ENCODE data around the gene UNC5A. TPM values are rescaled to one million over a fixed set of nuclear protein-coding genes. Genes with fewer than 3 reads are reported as not detected.
A peak's percentile ranks its signal among the peaks of the same experiment; 100 is the strongest.

Gene UNC5A
- total RNA-seq, 1 donor from 2014 or later = 0.41 TPM

- DNase-seq = no peak
Measured at GRCh38 chr5:176781638-176782570, 28.5 kb upstream of the UNC5A start.

GRCh38 chr5:176784218-176785165 lies 25.9 kb upstream of the UNC5A start:
- peak; percentile 82 for DNase-seq

GRCh38 chr5:176785184-176786145 lies 24.9 kb upstream of the UNC5A start:
- DNase-seq = no peak

GRCh38 chr5:176787676-176788075 lies 22.7 kb upstream of the UNC5A start:
- no peak for DNase-seq

GRCh38 chr5:176788091-176788490 lies 22.3 kb upstream of the UNC5A start:
- DNase-seq = no peak

- no peak for DNase-seq
Measured at GRCh38 chr5:176788941-176789872, 21.2 kb upstream of the UNC5A start.

GRCh38 chr5:176789873-176790615 lies 20.3 kb upstream of the UNC5A start:
- no peak for DNase-seq

DNA sequence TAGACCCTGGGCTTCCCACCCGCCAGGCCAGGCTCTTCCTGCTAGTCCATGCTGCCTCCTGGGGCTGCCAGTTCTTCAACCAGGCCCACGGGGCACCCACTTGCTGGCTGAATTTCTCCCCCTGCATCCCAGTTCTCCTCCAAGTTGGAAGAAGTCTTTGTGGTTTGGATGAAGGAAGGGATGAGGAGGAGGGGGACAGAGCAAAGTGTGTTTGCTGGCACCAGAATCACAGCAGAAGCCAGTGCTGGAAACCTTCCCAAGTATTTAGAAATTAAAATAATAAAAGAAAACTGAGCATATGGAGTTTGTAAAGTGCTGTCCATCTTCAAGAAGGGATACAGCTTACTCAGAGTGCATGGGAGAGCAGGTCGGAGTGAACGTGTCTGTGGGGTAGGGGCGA lies 19.4 kb upstream of the UNC5A start:
- DNase-seq = peak; percentile 41

DNA sequence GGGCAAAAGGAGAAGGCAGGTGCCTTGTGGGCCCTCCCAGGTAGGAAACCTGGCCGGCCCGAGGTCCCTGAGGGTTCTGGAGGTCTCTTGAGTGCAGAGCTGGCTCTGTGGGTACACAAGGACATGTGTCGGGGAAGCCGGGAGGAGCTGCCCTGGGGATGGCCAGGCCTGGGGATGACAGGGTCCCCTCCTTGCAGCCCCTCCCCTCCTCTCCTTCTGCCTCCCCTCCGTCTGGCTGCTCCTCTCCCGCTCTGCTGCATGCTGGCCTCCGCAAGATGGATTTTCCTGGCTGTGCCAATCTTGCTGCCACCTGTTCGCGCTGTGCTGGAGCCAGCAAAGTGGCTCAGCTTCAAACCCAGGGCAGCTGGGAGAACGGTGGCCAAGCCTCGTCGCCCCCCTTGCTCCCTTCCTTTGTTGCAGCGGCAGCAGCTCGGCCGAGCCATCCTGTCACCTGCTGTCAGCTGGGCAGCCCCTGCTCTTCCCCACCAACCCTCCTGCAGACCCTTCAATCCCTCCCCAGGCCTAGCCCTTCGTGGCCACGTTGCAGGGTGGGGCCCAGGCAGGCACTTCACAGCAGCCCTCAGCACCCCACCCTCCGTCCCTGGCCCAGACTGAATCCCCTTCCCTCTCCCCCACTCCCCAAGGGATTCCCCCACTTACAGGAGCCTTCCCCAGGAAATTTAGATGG lies 17.6 kb upstream of the UNC5A start:
- DNase-seq = peak; percentile 88

- DNase-seq = no peak
Measured at GRCh38 chr5:176793343-176793699, 17.0 kb upstream of the UNC5A start.

- no peak for DNase-seq
Measured at GRCh38 chr5:176793736-176794135, 16.6 kb upstream of the UNC5A start.

- DNase-seq = no peak
Measured at GRCh38 chr5:176794509-176794908, 15.8 kb upstream of the UNC5A start.

DNA sequence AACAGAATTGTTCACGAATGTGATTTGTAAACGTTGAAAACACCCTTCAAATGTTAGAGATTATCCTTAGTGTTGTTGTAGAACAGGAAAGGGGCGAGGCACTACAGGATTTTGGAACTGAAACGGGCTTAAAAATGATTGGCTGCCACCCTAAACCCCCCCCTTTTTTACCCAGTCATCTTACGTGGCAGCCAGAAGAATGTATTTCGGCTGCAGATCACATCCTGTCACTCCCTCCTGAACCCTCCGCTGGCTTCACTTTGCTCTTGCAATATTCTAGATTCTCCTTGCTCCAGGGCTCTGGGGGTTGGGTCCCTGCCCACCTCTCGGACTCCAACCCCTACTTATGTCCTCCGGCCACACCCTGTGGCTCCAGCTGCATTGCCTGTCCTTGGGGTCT lies 13.9 kb upstream of the UNC5A start:
- no peak for DNase-seq

GRCh38 chr5:176796970-176797369 lies 13.4 kb upstream of the UNC5A start:
- no peak for DNase-seq

DNA sequence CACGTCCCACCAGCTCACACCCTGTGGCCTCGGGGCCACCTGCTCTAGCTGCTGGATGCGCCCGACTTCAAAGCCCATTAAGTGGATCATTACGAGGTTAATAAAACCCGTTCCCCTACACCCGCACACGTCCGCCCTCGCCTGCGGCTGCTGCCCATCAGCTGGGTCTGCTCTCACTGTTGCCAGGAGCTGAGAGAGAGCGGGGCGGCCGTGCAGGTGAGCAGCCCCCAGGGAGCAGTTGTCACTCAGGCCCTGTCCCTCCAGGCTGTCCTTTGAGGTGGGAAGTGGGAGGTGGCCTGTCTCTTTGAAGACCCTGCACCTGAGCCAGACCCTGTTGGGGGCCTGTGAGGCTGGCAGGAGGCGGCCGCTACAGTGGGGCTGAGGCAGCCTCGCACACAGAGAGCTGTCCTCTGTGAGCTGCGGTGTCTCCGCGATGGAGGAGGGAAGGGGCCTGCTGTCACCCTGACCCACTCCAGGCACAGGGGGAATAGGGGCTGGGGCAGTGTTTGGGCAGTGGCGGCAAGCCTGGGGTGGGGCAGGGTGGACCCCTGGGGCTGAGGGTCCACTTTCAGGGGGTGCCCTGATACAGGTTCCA lies 12.8 kb upstream of the UNC5A start:
- DNase-seq = no peak

GRCh38 chr5:176798086-176798876 lies 12.1 kb upstream of the UNC5A start:
- DNase-seq = no peak

- no peak for DNase-seq
Measured at GRCh38 chr5:176798949-176799348, 11.4 kb upstream of the UNC5A start.

GRCh38 chr5:176799488-176799887 lies 10.9 kb upstream of the UNC5A start:
- DNase-seq = no peak
